Measurements from ENCODE around the gene IL21R. TPM values are rescaled to one million over a fixed set of nuclear protein-coding genes. Genes with fewer than 3 reads are reported as not detected.

Gene IL21R
- total RNA-seq, 1 donor from 2014 or later, result 0.52 TPM

- Histone ChIP-seq H3K27me3 (ENCODE audit: control insufficient read depth in 3 of 3, insufficient read depth in 3 of 3, low read length in 3 of 3) (no peaks in the 10 kb centered on the region), H3K36me3 (ENCODE audit: control insufficient read depth in 3 of 3, insufficient read depth in 3 of 3, low read length in 3 of 3) (peaks cover 82 to 94% (median 87%) of the 10 kb centered on the region in 3 donors), H3K4me3 (ENCODE audit: low read length in 3 of 3) (no peak overlapping the region), H3K27ac (ENCODE audit: low read depth, low read length) (no peak overlapping the region), H3K9ac (ENCODE audit: low read depth in 1 of 3, low read length in 3 of 3) (no peak overlapping the region), H3K9me3 (ENCODE audit: control insufficient read depth in 3 of 3, low read length in 3 of 3) (no peaks in the 10 kb centered on the region), H3K4me1 (ENCODE audit: control insufficient read depth in 3 of 3, insufficient read depth in 3 of 3, low read length in 3 of 3) (peaks cover 0 to 6% (median 0%) of the 10 kb centered on the region in 3 donors)
Measured at GRCh38 chr16:27489906-27490305, 87.9 kb downstream of the IL21R start.

DNA sequence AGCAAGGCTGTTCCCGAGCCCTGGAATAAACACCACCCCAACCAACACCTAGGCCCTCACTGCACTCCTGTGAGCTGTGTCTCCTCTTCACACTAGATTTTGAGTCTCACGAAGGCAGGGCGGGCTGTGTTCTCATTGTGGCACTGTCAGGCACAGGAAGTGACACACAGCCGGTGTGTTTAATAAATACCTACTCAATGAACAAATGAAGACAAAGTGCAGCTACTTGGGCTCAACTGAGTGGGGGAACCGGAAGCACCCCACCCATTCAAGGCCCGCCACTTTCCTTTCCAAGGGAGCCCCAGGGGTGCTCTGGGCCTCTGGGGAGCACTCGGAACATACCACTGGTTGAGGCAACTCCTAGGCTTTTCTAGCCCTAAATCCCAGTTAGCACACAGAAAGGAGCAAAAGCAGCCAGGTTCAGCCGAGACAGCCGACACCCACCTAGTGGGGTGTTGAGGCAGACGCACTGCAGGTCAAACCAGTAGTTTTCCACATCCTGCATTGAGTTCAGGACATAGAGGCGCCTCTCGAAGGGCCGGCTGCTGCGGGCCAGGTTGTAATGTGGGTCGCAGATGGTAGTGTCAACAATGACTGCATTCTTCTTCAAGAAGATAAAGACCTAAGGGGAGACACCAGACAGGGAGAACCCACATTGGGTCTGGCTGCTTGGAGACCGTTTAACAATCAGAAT lies 90.1 kb downstream of the IL21R start:
- Histone ChIP-seq H3K9ac (ENCODE audit: low read depth in 1 of 3, low read length in 3 of 3) (no peak overlapping the region), H3K27me3 (ENCODE audit: control insufficient read depth in 3 of 3, insufficient read depth in 3 of 3, low read length in 3 of 3) (no peaks in the 10 kb centered on the region), H3K4me3 (ENCODE audit: low read length in 3 of 3) (no peak overlapping the region), H3K9me3 (ENCODE audit: control insufficient read depth in 3 of 3, low read length in 3 of 3) (no peaks in the 10 kb centered on the region), H3K4me1 (ENCODE audit: control insufficient read depth in 3 of 3, insufficient read depth in 3 of 3, low read length in 3 of 3) (peaks cover 0 to 3% (median 0%) of the 10 kb centered on the region in 3 donors), H3K27ac (ENCODE audit: low read depth, low read length) (no peak overlapping the region), H3K36me3 (ENCODE audit: control insufficient read depth in 3 of 3, insufficient read depth in 3 of 3, low read length in 3 of 3) (peaks cover 79 to 92% (median 85%) of the 10 kb centered on the region in 3 donors)

DNA sequence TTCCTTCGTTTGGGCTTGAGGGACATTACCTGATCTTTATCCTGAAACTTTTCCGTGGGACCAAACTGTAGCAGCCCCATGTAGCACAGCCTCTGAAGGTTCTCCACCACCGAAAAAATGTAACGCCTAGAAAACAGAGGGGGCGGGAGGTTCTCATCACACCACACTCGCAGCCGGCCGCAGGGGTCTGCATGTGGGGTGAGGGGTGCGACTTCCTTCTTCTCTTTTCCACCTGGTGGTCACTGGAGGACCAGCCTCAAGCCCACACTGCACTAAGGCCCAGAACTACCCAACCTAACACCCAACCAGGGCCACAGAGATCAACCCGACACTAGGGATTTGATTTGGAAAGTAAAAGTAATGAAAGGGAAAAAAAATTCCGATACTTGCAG lies 90.6 kb downstream of the IL21R start:
- H3K4me3 ChIP-seq (ENCODE audit: low read length in 3 of 3), result no peak overlapping the region
- no peaks in the 10 kb centered on the region for H3K9me3 ChIP-seq (ENCODE audit: control insufficient read depth in 3 of 3, low read length in 3 of 3)
- H3K9ac ChIP-seq (ENCODE audit: low read depth in 1 of 3, low read length in 3 of 3), result no peak overlapping the region
- H3K36me3 ChIP-seq (ENCODE audit: control insufficient read depth in 3 of 3, insufficient read depth in 3 of 3, low read length in 3 of 3), result peaks cover 81 to 93% (median 86%) of the 10 kb centered on the region in 3 donors
- peaks cover 0 to 3% (median 0%) of the 10 kb centered on the region in 3 donors for H3K4me1 ChIP-seq (ENCODE audit: control insufficient read depth in 3 of 3, insufficient read depth in 3 of 3, low read length in 3 of 3)
- no peak overlapping the region for H3K27ac ChIP-seq (ENCODE audit: low read depth, low read length)
- no peaks in the 10 kb centered on the region for H3K27me3 ChIP-seq (ENCODE audit: control insufficient read depth in 3 of 3, insufficient read depth in 3 of 3, low read length in 3 of 3)

GRCh38 chr16:27495191-27495590 lies 93.2 kb downstream of the IL21R start:
- H3K4me3 ChIP-seq (ENCODE audit: low read length in 3 of 3), result no peak overlapping the region
- no peak overlapping the region for H3K27ac ChIP-seq (ENCODE audit: low read depth, low read length)
- no peak overlapping the region for H3K9ac ChIP-seq (ENCODE audit: low read depth in 1 of 3, low read length in 3 of 3)
- H3K27me3 ChIP-seq (ENCODE audit: control insufficient read depth in 3 of 3, insufficient read depth in 3 of 3, low read length in 3 of 3), result no peaks in the 10 kb centered on the region
- H3K36me3 ChIP-seq (ENCODE audit: control insufficient read depth in 3 of 3, insufficient read depth in 3 of 3, low read length in 3 of 3), result peaks cover 76 to 88% (median 82%) of the 10 kb centered on the region in 3 donors
- no peaks in the 10 kb centered on the region for H3K9me3 ChIP-seq (ENCODE audit: control insufficient read depth in 3 of 3, low read length in 3 of 3)
- H3K4me1 ChIP-seq (ENCODE audit: control insufficient read depth in 3 of 3, insufficient read depth in 3 of 3, low read length in 3 of 3), result peaks cover 11 to 14% (median 13%) of the 10 kb centered on the region in 3 donors

- peaks cover 11 to 13% (median 11%) of the 10 kb centered on the region in 3 donors for H3K4me1 ChIP-seq (ENCODE audit: control insufficient read depth in 3 of 3, insufficient read depth in 3 of 3, low read length in 3 of 3)
- no peaks in the 10 kb centered on the region for H3K9me3 ChIP-seq (ENCODE audit: control insufficient read depth in 3 of 3, low read length in 3 of 3)
- peaks cover 75 to 86% (median 81%) of the 10 kb centered on the region in 3 donors for H3K36me3 ChIP-seq (ENCODE audit: control insufficient read depth in 3 of 3, insufficient read depth in 3 of 3, low read length in 3 of 3)
- H3K27me3 ChIP-seq (ENCODE audit: control insufficient read depth in 3 of 3, insufficient read depth in 3 of 3, low read length in 3 of 3), result no peaks in the 10 kb centered on the region
- H3K4me3 ChIP-seq (ENCODE audit: low read length in 3 of 3), result no peak overlapping the region
- H3K27ac ChIP-seq (ENCODE audit: low read depth, low read length), result no peak overlapping the region
- H3K9ac ChIP-seq (ENCODE audit: low read depth in 1 of 3, low read length in 3 of 3), result no peak overlapping the region
Measured at GRCh38 chr16:27498031-27498825, 96.3 kb downstream of the IL21R start.

DNA sequence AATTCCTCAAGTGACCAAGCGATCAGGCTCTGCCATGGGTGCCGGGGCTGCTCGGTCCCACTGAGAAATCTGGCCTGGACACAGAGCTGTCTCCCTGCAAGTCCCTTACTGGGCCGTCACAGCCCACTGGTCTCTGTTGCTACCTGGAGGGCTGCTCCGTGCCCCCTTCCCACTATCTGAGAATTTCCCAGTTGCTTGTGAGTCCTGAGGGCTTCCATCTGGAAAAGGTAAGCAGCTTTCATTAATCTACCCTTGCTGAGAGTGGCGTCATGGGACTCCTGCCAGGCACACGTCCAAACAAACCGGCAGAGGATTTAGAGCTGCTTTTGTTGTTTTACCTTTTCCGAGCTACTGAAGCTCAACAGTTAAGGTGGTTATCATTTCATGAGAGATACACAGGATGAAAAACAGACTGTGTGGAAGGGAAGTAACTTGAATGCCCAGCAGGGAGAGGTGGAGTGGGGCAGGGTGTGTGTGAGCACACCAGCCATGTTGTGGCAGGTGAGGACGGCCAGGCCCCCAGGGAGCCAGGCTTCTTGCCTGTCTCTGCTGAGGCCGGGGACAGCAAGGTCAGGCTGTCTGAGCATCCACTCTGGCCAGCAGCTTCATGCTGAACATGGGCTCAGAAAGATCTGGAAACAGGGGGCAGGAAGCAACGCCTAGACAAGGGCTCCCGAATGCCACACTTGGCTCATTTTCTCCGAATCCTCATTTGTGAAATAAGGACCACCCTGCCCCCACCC lies 97.1 kb downstream of the IL21R start:
- Histone ChIP-seq H3K4me3 (ENCODE audit: low read length in 3 of 3) (no peak overlapping the region), H3K27me3 (ENCODE audit: control insufficient read depth in 3 of 3, insufficient read depth in 3 of 3, low read length in 3 of 3) (no peaks in the 10 kb centered on the region), H3K36me3 (ENCODE audit: control insufficient read depth in 3 of 3, insufficient read depth in 3 of 3, low read length in 3 of 3) (peaks cover 84 to 88% (median 87%) of the 10 kb centered on the region in 3 donors), H3K9me3 (ENCODE audit: control insufficient read depth in 3 of 3, low read length in 3 of 3) (no peaks in the 10 kb centered on the region), H3K9ac (ENCODE audit: low read depth in 1 of 3, low read length in 3 of 3) (peak overlapping the region in 2 of 3 donors; percentile 12 to 74), H3K27ac (ENCODE audit: low read depth, low read length) (peak overlapping the region; percentile 64), H3K4me1 (ENCODE audit: control insufficient read depth in 3 of 3, insufficient read depth in 3 of 3, low read length in 3 of 3) (peaks cover 11 to 13% (median 11%) of the 10 kb centered on the region in 3 donors)

- Histone ChIP-seq H3K4me1 (ENCODE audit: control insufficient read depth in 3 of 3, insufficient read depth in 3 of 3, low read length in 3 of 3) (peaks cover 11 to 13% (median 11%) of the 10 kb centered on the region in 3 donors), H3K36me3 (ENCODE audit: control insufficient read depth in 3 of 3, insufficient read depth in 3 of 3, low read length in 3 of 3) (peaks cover 86 to 91% (median 90%) of the 10 kb centered on the region in 3 donors), H3K4me3 (ENCODE audit: low read length in 3 of 3) (no peak overlapping the region), H3K27me3 (ENCODE audit: control insufficient read depth in 3 of 3, insufficient read depth in 3 of 3, low read length in 3 of 3) (no peaks in the 10 kb centered on the region), H3K9me3 (ENCODE audit: control insufficient read depth in 3 of 3, low read length in 3 of 3) (no peaks in the 10 kb centered on the region), H3K9ac (ENCODE audit: low read depth in 1 of 3, low read length in 3 of 3) (peak overlapping the region in 2 of 3 donors; percentile 12 to 74), H3K27ac (ENCODE audit: low read depth, low read length) (peak overlapping the region; percentile 64)
Measured at GRCh38 chr16:27499659-27500055, 97.7 kb downstream of the IL21R start.

GRCh38 chr16:27500801-27501200 lies 98.8 kb downstream of the IL21R start:
- Histone ChIP-seq H3K27me3 (ENCODE audit: control insufficient read depth in 3 of 3, insufficient read depth in 3 of 3, low read length in 3 of 3) (no peaks in the 10 kb centered on the region), H3K4me1 (ENCODE audit: control insufficient read depth in 3 of 3, insufficient read depth in 3 of 3, low read length in 3 of 3) (peaks cover 11 to 13% (median 11%) of the 10 kb centered on the region in 3 donors), H3K9me3 (ENCODE audit: control insufficient read depth in 3 of 3, low read length in 3 of 3) (no peaks in the 10 kb centered on the region), H3K9ac (ENCODE audit: low read depth in 1 of 3, low read length in 3 of 3) (no peak overlapping the region), H3K4me3 (ENCODE audit: low read length in 3 of 3) (no peak overlapping the region), H3K36me3 (ENCODE audit: control insufficient read depth in 3 of 3, insufficient read depth in 3 of 3, low read length in 3 of 3) (peaks cover 89 to 91% (median 90%) of the 10 kb centered on the region in 3 donors), H3K27ac (ENCODE audit: low read depth, low read length) (no peak overlapping the region)
